H9 (cell line): ENCODE measurements around the gene MALAT1. TPM values are rescaled to one million over a fixed set of nuclear protein-coding genes. Genes with fewer than 3 reads are reported as not detected.

Experiments used
- DNase-seq: peaks from one replicate; pipeline ENCODE4 v3.0.0-alpha.2; 2017
- H2AFZ ChIP-seq: one replicate; pipeline ENCODE4 v1.6.1; 2013; ENCODE audit warnings: mild to moderate bottlenecking, low read length, control low read depth, moderate library complexity
- H2AK5ac ChIP-seq: 2 replicates; pipeline ENCODE4 v1.6.1; 2013; ENCODE audit warnings: low read length, control low read depth, mixed read lengths; ENCODE audit not compliant: insufficient read length
- H2BK120ac ChIP-seq: one replicate; pipeline ENCODE4 v1.6.1; 2013; ENCODE audit warnings: low read depth, mild to moderate bottlenecking, low read length, control low read depth, inconsistent platforms; ENCODE audit not compliant: poor library complexity, severe bottlenecking
- H2BK12ac ChIP-seq: 2 replicates; pipeline ENCODE4 v1.6.1; 2013; ENCODE audit warnings: low read length, control low read depth, mixed read lengths, low read depth; ENCODE audit not compliant: insufficient read length
- H2BK15ac ChIP-seq: 2 replicates; pipeline ENCODE4 v1.6.1; 2013; ENCODE audit warnings: low read depth, low read length, control low read depth
- H2BK20ac ChIP-seq: one replicate; pipeline ENCODE4 v1.6.1; 2013; ENCODE audit warnings: low read depth, mild to moderate bottlenecking, low read length, control low read depth, inconsistent platforms; ENCODE audit not compliant: poor library complexity, severe bottlenecking
- H2BK5ac ChIP-seq: 2 replicates; pipeline ENCODE4 v1.6.1; 2013; ENCODE audit warnings: low read length, control low read depth, mixed read lengths; ENCODE audit not compliant: insufficient read length
- H3K14ac ChIP-seq: 2 replicates; pipeline ENCODE4 v1.6.1; 2013; ENCODE audit warnings: low read length, control low read depth; ENCODE audit not compliant: insufficient read depth
- H3K18ac ChIP-seq: 2 replicates; pipeline ENCODE4 v1.6.1; 2013; ENCODE audit warnings: low read depth, mild to moderate bottlenecking, mixed read lengths, low read length, control low read depth; ENCODE audit not compliant: insufficient read length
- H3K23ac ChIP-seq: 2 replicates; pipeline ENCODE4 v1.6.1; 2013; ENCODE audit warnings: low read length, control low read depth, mixed read lengths, low read depth; ENCODE audit not compliant: insufficient read length
- H3K23me2 ChIP-seq: 2 replicates; pipeline ENCODE4 v1.6.1; 2013; ENCODE audit warnings: low read depth, mild to moderate bottlenecking, mixed read lengths, low read length, control low read depth; ENCODE audit not compliant: insufficient read length, poor library complexity, severe bottlenecking
- H3K27ac ChIP-seq: 2 replicates; pipeline ENCODE4 v1.5.1; 2013; ENCODE audit warnings: low read length, control low read depth, mixed read lengths, low read depth; ENCODE audit not compliant: insufficient read length
- H3K27me3 ChIP-seq: 2 replicates; pipeline ENCODE4 v1.6.1; 2013; ENCODE audit warnings: low read length, control low read depth, inconsistent platforms; ENCODE audit not compliant: insufficient read depth
- H3K4ac ChIP-seq: 2 replicates; pipeline ENCODE4 v1.6.1; 2013; ENCODE audit warnings: low read depth, mild to moderate bottlenecking, control low read depth, inconsistent platforms, low read length, moderate library complexity
- H3K4me1 ChIP-seq: 2 replicates; pipeline ENCODE4 v1.6.1; 2013; ENCODE audit warnings: low read length, control low read depth, inconsistent platforms; ENCODE audit not compliant: insufficient read depth
- H3K4me2 ChIP-seq: 2 replicates; pipeline ENCODE4 v1.6.1; 2013; ENCODE audit warnings: low read length, control low read depth, mixed read lengths; ENCODE audit not compliant: insufficient read length, insufficient read depth
- H3K56ac ChIP-seq: 2 replicates; pipeline ENCODE4 v1.6.1; 2013; ENCODE audit warnings: low read depth, mild to moderate bottlenecking, mixed read lengths, low read length, control low read depth; ENCODE audit not compliant: insufficient read length
- H3K79me1 ChIP-seq: 2 replicates; pipeline ENCODE4 v1.6.1; 2013; ENCODE audit warnings: low read depth, mild to moderate bottlenecking, moderate library complexity, low read length, control low read depth, inconsistent platforms; ENCODE audit not compliant: insufficient read depth, poor library complexity, severe bottlenecking
- H3K79me2 ChIP-seq: 2 replicates; pipeline ENCODE4 v1.6.1; 2013; ENCODE audit warnings: low read length, control low read depth, inconsistent platforms; ENCODE audit not compliant: insufficient read depth
- H3K9ac ChIP-seq: 2 replicates; pipeline ENCODE4 v1.6.1; 2013; ENCODE audit warnings: low read length, control low read depth, mixed read lengths; ENCODE audit not compliant: insufficient read length; ENCODE audit errors: extremely low read depth
- H3K9me3 ChIP-seq: one replicate; pipeline ENCODE4 v1.6.1; 2013; ENCODE audit warnings: low read depth, low read length, inconsistent platforms; ENCODE audit not compliant: control insufficient read depth
- H3T11ph ChIP-seq: one replicate; pipeline ENCODE4 v1.6.1; 2013; ENCODE audit warnings: mild to moderate bottlenecking, low read length, control low read depth, inconsistent platforms
- H4K20me1 ChIP-seq: one replicate; pipeline ENCODE4 v1.6.1; 2013; ENCODE audit not compliant: control insufficient read depth, insufficient read length, insufficient read depth
- H4K5ac ChIP-seq: 2 replicates; pipeline ENCODE4 v1.6.1; 2013; ENCODE audit warnings: low read depth, mild to moderate bottlenecking, mixed read lengths, low read length, control low read depth; ENCODE audit not compliant: insufficient read length
- H4K8ac ChIP-seq: replicated peaks from 2 replicates; pipeline ENCODE4 v1.6.1; 2013; ENCODE audit warnings: low read length, control low read depth, mixed read lengths, low read depth; ENCODE audit not compliant: insufficient read length
- H4K91ac ChIP-seq: 2 replicates; pipeline ENCODE4 v1.6.1; 2013; ENCODE audit warnings: low read depth, mild to moderate bottlenecking, moderate library complexity, mixed read lengths, low read length, control low read depth; ENCODE audit not compliant: insufficient read length
- H3K27ac Mint-ChIP-seq, 3 experiments: 2 replicates in 2 of 3; 3 replicates in 1 of 3; pipeline ENCODE4 v1.8.0; 2020 to 2021; ENCODE audit warnings: mixed read lengths in 3 of 3, mild to moderate bottlenecking in 1 of 3, moderate library complexity in 1 of 3
- H3K27me3 Mint-ChIP-seq: 2 replicates; pipeline ENCODE4 v1.8.0; 2021; ENCODE audit warnings: low read depth, mild to moderate bottlenecking, moderate library complexity, mixed read lengths
- H3K36me3 Mint-ChIP-seq, 3 experiments: 2 replicates in 2 of 3; 3 replicates in 1 of 3; pipeline ENCODE4 v1.8.0; 2020 to 2021; ENCODE audit warnings: low read depth in 3 of 3, mixed read lengths in 3 of 3; ENCODE audit not compliant: insufficient read depth in 1 of 3
- H3K4me1 Mint-ChIP-seq, 2 experiments: 2 replicates each; pipeline ENCODE4 v1.8.0; 2020; ENCODE audit warnings: mixed read lengths in 2 of 2
- H3K4me3 Mint-ChIP-seq, 2 experiments: 2 replicates in 1 of 2; 3 replicates in 1 of 2; pipeline ENCODE4 v1.8.0; 2020 to 2021; ENCODE audit warnings: mild to moderate bottlenecking in 2 of 2, mixed read lengths in 2 of 2, moderate library complexity in 1 of 2
- H3K9me3 Mint-ChIP-seq, 2 experiments: 2 replicates in 1 of 2; 3 replicates in 1 of 2; pipeline ENCODE4 v1.8.0; 2020; ENCODE audit warnings: mild to moderate bottlenecking in 2 of 2, mixed read lengths in 2 of 2, moderate library complexity in 1 of 2
- WGBS: extraction: QIAGEN DNeasy Blood & Tissue Kit; methylation state at CpG from one replicate; pipeline ENCODE4 v1.1.7; 2013; ENCODE audit warnings: missing lambda C conversion rate, low lambda C conversion rate, mixed read lengths; ENCODE audit not compliant: insufficient read length; ENCODE audit errors: extremely low coverage; 5-methylcytosine and 5-hydroxymethylcytosine counted together
- total RNA-seq: library from RNA; stranded (reverse); gene quantifications from 2 replicates; pipeline ENCODE4 v1.2.1, GENCODE V29; 2021
- TF ChIP-seq, protein P1 (sequence below): fragments of 200-600 bp; sonication (generic); conservative IDR thresholded peaks from 3 replicates; pipeline ENCODE4 v1.8.0; 2021; ENCODE audit warnings: antibody characterized with exemption, mild to moderate bottlenecking

The MALAT1 gene
- total RNA-seq, 1 experiment from 2014 or later = 1,934 TPM

DNA sequence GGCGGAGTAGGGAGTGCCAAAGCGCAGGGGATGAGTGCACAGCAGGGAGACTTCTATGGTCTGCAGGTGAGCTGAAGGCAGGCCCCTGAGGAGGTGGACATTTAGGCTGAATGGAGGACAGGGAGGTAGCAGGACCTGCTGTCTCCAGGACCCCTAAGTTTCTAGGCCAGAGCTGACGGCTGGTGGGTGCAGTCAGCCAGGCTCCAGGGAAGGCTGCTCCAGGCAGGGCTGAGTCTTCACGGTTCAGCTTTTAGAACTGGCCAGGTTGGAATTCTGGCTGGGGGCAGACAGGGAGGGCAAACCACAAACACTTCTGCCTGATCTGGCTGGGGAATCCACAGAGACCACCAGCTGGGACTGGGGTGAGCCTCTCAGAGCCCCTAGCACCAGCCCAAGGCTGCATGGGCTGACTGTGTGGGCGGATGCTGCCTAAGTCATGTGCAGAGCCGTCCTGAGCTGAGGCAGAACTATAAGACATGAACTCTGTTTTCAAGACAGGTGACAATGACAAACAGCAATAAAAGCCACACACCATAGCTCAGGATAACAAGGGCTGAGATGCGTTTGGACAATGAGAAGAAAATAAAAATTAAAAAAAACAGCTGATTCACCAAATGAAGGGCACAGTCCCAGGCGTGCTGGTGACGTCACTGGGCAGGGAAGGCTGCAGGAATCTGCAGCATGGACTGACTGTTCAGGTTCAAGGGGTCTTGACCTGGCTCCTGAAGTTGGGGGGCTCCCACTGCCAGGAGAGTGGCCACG lies 10.4 kb upstream of the MALAT1 start:
- Histone ChIP-seq H2AFZ (no peak overlapping the region), H3K23ac (no peak overlapping the region), H2BK120ac (peak overlapping the region; percentile 25), H3K4ac (peak overlapping the region; percentile 52), H3T11ph (peak overlapping the region; percentile 37), H2BK5ac (peak overlapping the region; percentile 42), H3K27me3 (no peaks in the 10 kb centered on the region), H3K14ac (peak overlapping the region; percentile 98), H4K8ac (peak overlapping the region; percentile 74), H3K9me3 (no peaks in the 10 kb centered on the region), H3K4me1 (peaks cover 36% of the 10 kb centered on the region), H3K27ac (peak overlapping the region; percentile 95), H3K56ac (peak overlapping the region; percentile 28), H3K18ac (peak overlapping the region; percentile 96), H2BK12ac (peak overlapping the region; percentile 63), H2BK20ac (peak overlapping the region; percentile 90), H3K79me1 (no peaks in the 10 kb centered on the region), H4K91ac (peak overlapping the region; percentile 96), H3K79me2 (no peaks in the 10 kb centered on the region), H2AK5ac (peak overlapping the region; percentile 33), H4K20me1 (no peaks in the 10 kb centered on the region), H4K5ac (peak overlapping the region; percentile 37), H3K9ac (peak overlapping the region; percentile 55), H2BK15ac (no peak overlapping the region; the same call in 1 of the 2 replicates), H3K4me2 (peak overlapping the region; percentile 52), H3K23me2 (peaks cover 13% of the 10 kb centered on the region)
- Mint-ChIP-seq H3K4me3 (peak overlapping the region; percentile 57 to 78), H3K9me3 (no peaks in the 10 kb centered on the region; a peak in 1 of 5 replicates), H3K27me3 (peaks cover 6% of the 10 kb centered on the region), H3K36me3 (no peaks in the 10 kb centered on the region; a peak in 1 of 7 replicates), H3K27ac (peak overlapping the region; percentile 100), H3K4me1 (peaks cover 81 to 87% of the 10 kb centered on the region in 2 experiments)
- WGBS = no CpG with 5 or more reads among the region's 10 CpGs
- no peak for DNase-seq
- TF ChIP-seq, protein P1, sequence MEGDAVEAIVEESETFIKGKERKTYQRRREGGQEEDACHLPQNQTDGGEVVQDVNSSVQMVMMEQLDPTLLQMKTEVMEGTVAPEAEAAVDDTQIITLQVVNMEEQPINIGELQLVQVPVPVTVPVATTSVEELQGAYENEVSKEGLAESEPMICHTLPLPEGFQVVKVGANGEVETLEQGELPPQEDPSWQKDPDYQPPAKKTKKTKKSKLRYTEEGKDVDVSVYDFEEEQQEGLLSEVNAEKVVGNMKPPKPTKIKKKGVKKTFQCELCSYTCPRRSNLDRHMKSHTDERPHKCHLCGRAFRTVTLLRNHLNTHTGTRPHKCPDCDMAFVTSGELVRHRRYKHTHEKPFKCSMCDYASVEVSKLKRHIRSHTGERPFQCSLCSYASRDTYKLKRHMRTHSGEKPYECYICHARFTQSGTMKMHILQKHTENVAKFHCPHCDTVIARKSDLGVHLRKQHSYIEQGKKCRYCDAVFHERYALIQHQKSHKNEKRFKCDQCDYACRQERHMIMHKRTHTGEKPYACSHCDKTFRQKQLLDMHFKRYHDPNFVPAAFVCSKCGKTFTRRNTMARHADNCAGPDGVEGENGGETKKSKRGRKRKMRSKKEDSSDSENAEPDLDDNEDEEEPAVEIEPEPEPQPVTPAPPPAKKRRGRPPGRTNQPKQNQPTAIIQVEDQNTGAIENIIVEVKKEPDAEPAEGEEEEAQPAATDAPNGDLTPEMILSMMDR = no peak
